NCI-H2171 treated with DMSO at 0.1 percent for 48 hours (cell line): ENCODE results near the gene KIAA1755.
"Not testable (repeated sequence)": the region's sequence is repeated elsewhere in the genome, so short reads cannot be mapped to it uniquely, and the experiment has no call there.

Experiments used
- DNase-seq: peaks from one replicate; lab custom pipeline; 2025; lab: John Stamatoyannopoulos, UW

Gene KIAA1755

GRCh38 chr20:38261054-38261390 is 487 bp upstream of the KIAA1755 start:
- no peak for DNase-seq

GRCh38 chr20:38260025-38260377 is 534 bp downstream of the KIAA1755 start:
- no peak for DNase-seq

- no peak for DNase-seq
Measured at GRCh38 chr20:38258545-38259215, 1.9 kb downstream of the KIAA1755 start.

- DNase-seq: no peak
Measured at GRCh38 chr20:38256966-38257365, 3.6 kb downstream of the KIAA1755 start.

GRCh38 chr20:38256021-38256420 is 4.5 kb downstream of the KIAA1755 start:
- no peak for DNase-seq

GRCh38 chr20:38255393-38255792 is 5.1 kb downstream of the KIAA1755 start:
- DNase-seq: no peak

- not testable (repeated sequence) for DNase-seq
Measured at GRCh38 chr20:38254621-38255020, 5.9 kb downstream of the KIAA1755 start.

- no peak for DNase-seq
Measured at GRCh38 chr20:38253571-38253970, 7.0 kb downstream of the KIAA1755 start.

- no peak for DNase-seq
Measured at GRCh38 chr20:38252292-38253288, 7.9 kb downstream of the KIAA1755 start.

GRCh38 chr20:38251441-38251840 is 9.1 kb downstream of the KIAA1755 start:
- DNase-seq: not testable (repeated sequence)

GRCh38 chr20:38250609-38251008 is 9.9 kb downstream of the KIAA1755 start:
- no peak for DNase-seq

GRCh38 chr20:38249536-38250310 is 10.8 kb downstream of the KIAA1755 start:
- DNase-seq: no peak

- DNase-seq: no peak
Measured at GRCh38 chr20:38248133-38248532, 12.4 kb downstream of the KIAA1755 start.

- DNase-seq: not testable (repeated sequence)
Measured at GRCh38 chr20:38247725-38248124, 12.8 kb downstream of the KIAA1755 start.

GRCh38 chr20:38247166-38247509 is 13.4 kb downstream of the KIAA1755 start:
- DNase-seq: no peak

GRCh38 chr20:38246357-38247165 is 14.0 kb downstream of the KIAA1755 start:
- DNase-seq: no peak

GRCh38 chr20:38245753-38246152 is 14.8 kb downstream of the KIAA1755 start:
- no peak for DNase-seq

GRCh38 chr20:38243709-38244020 is 16.9 kb downstream of the KIAA1755 start:
- DNase-seq: no peak

- DNase-seq: peak; percentile 16
Measured at GRCh38 chr20:38242848-38243708, 17.5 kb downstream of the KIAA1755 start.

- no peak for DNase-seq
Measured at GRCh38 chr20:38241201-38241600, 19.3 kb downstream of the KIAA1755 start.

- no peak for DNase-seq
Measured at GRCh38 chr20:38239441-38239840, 21.1 kb downstream of the KIAA1755 start.
